GM18868 (cell line): ENCODE results near the gene TMTC2.

Source experiments
- ATAC-seq: cut with Tn5 transposase; IDR thresholded peaks from one replicate; pipeline ENCODE4 v1.9.1; 2021; ENCODE audit warnings: mild to moderate bottlenecking, moderate library complexity; ENCODE audit not compliant: unreplicated experiment

The TMTC2 gene

GRCh38 chr12:82686168-82687020 lies at the start of gene TMTC2:
Gene TMTC2 (plus strand): TSS chr12:82686906.
- peak; percentile 88 for ATAC-seq

GRCh38 chr12:82638324-82638723 lies 48.4 kb upstream of the TMTC2 start:
- ATAC-seq: no peak

- no peak for ATAC-seq
These were observed 41.8 kb upstream of the TMTC2 start for GRCh38 chr12:82644896-82645295.

- ATAC-seq: no peak
These were observed 41.3 kb upstream of the TMTC2 start for GRCh38 chr12:82645414-82645813.

- no peak for ATAC-seq
These were observed 38.9 kb upstream of the TMTC2 start for GRCh38 chr12:82647853-82648252.

- no peak for ATAC-seq
These were observed 38.3 kb upstream of the TMTC2 start for GRCh38 chr12:82648259-82648909.

GRCh38 chr12:82650627-82651337 lies 35.9 kb upstream of the TMTC2 start:
- peak; percentile 94 for ATAC-seq

GRCh38 chr12:82651489-82651888 lies 35.2 kb upstream of the TMTC2 start:
- ATAC-seq: no peak

GRCh38 chr12:82652071-82652470 lies 34.6 kb upstream of the TMTC2 start:
- ATAC-seq: no peak

- ATAC-seq: no peak
These were observed 31.0 kb upstream of the TMTC2 start for GRCh38 chr12:82655751-82656150.

GRCh38 chr12:82659343-82660207 lies 27.1 kb upstream of the TMTC2 start:
- no peak for ATAC-seq

- ATAC-seq: no peak
These were observed 26.0 kb upstream of the TMTC2 start for GRCh38 chr12:82660541-82661325.

- no peak for ATAC-seq
These were observed 22.8 kb upstream of the TMTC2 start for GRCh38 chr12:82663893-82664292.

GRCh38 chr12:82665142-82665923 lies 21.4 kb upstream of the TMTC2 start:
- no peak for ATAC-seq

- no peak for ATAC-seq
These were observed 19.9 kb upstream of the TMTC2 start for GRCh38 chr12:82666830-82667229.

GRCh38 chr12:82671673-82672195 lies 15.0 kb upstream of the TMTC2 start:
- no peak for ATAC-seq

- ATAC-seq: no peak
These were observed 13.8 kb upstream of the TMTC2 start for GRCh38 chr12:82672811-82673495.

GRCh38 chr12:82673698-82674097 lies 13.0 kb upstream of the TMTC2 start:
- ATAC-seq: no peak
